ENCODE data around the gene PXDN. TPM values are rescaled to one million over a fixed set of nuclear protein-coding genes. Genes with fewer than 3 reads are reported as not detected.
"Not testable (repeated sequence)": the region's sequence is repeated elsewhere in the genome, so short reads cannot be mapped to it uniquely, and the experiment has no call there.

The PXDN gene
- total RNA-seq, 1 experiment from 2014 or later: 3.1 TPM

DNA sequence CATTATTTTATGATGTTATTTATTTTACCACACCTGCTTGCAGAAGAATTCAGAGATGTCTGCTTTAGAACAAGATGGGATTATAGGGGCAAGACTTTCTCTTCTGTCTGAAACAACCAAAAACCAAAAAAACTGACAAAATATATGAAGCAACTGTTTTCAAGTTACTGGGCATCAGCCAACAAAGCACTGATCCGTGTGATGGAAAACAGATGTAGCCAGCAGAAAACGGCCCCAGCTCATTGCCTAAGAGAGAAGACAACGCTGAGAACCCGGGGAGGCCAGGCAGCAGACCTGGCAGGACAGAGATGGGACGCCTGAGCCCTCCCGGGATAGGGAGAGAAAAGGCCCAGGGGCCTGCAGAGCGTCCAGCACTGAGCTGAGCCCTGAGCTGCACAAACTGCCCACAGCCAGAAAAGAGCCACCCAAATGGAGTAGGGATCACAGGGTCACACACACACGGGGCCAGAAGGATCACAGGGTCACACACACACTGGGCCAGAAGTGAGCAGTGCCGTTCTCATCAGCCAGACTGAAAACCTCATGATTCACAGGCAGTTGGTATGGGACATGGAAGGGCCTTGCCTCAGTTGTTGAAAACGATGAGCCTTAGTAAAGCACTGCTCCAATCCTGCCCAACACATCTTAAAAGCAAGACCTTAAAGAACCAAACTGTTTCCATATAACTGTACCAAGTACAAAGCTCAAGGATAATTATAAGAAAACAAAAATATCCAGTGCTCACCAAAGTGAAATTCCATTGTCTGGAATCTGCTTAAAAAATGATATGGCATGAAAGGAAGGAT is 12.1 kb downstream of the PXDN start:
- in situ Hi-C loops (cut with HindIII; ENCODE audit: low pct_unique_long_range_greater_than_20kb, low sequenced_read_pairs): no loop called here
- no peak for DNase-seq (ENCODE audit: low read depth, low spot score)

DNA sequence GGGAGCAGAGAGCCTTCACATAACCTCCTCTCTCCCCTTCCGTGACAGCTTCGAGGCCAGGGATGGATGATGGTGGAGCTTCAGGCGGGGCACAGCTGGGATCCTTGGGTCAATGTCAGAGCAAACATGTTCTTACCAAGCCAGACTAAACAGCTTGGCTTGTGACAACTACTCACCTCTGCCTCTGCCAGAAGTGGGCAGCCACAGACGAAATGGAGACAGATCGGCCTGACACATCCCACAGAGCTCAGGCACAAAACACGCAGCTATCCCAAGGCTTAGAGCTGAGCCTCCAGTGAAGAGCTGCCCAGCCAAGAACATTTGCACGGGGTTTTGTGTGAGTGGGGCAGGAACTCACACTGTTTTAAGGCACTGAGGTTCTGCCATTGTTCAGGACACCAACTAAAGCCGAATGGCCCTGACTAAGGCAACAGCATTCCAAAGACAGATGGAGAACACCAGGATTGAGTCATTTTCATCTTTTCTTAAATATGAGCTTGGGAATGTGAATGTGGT is 12.8 kb downstream of the PXDN start:
- in situ Hi-C loops (cut with HindIII; ENCODE audit: low pct_unique_long_range_greater_than_20kb, low sequenced_read_pairs): no loop called here
- DNase-seq (ENCODE audit: low read depth, low spot score): no peak

- in situ Hi-C loops (cut with HindIII; ENCODE audit: low pct_unique_long_range_greater_than_20kb, low sequenced_read_pairs): no loop called here
- DNase-seq (ENCODE audit: low read depth, low spot score): no peak
Observed at GRCh38 chr2:1730015-1730927, 14.0 kb downstream of the PXDN start.

DNA sequence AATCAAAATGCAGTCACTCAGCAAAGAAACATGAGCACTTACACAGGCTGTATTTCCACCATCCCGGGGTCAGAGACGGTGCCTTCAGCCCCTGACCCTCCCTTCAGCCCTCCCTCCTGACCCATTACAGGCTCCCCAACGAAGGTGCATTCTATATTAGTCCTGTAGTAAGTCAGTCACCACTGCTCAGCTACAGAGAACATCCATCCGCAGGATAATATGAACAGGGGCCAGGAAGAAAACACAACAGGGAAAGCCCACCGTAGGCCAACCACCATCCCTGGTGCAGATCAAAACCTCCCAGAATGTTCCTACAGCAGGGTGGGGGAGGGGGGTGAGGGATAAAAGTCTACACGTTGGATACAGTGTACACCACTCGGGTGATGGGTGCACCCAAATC is 15.1 kb downstream of the PXDN start:
- in situ Hi-C loops (cut with HindIII; ENCODE audit: low pct_unique_long_range_greater_than_20kb, low sequenced_read_pairs): no loop called here
- DNase-seq (ENCODE audit: low read depth, low spot score): no peak

GRCh38 chr2:1728821-1729220 is 15.5 kb downstream of the PXDN start:
- in situ Hi-C loops (cut with HindIII; ENCODE audit: low pct_unique_long_range_greater_than_20kb, low sequenced_read_pairs): no loop called here
- DNase-seq (ENCODE audit: low read depth, low spot score): no peak

DNA sequence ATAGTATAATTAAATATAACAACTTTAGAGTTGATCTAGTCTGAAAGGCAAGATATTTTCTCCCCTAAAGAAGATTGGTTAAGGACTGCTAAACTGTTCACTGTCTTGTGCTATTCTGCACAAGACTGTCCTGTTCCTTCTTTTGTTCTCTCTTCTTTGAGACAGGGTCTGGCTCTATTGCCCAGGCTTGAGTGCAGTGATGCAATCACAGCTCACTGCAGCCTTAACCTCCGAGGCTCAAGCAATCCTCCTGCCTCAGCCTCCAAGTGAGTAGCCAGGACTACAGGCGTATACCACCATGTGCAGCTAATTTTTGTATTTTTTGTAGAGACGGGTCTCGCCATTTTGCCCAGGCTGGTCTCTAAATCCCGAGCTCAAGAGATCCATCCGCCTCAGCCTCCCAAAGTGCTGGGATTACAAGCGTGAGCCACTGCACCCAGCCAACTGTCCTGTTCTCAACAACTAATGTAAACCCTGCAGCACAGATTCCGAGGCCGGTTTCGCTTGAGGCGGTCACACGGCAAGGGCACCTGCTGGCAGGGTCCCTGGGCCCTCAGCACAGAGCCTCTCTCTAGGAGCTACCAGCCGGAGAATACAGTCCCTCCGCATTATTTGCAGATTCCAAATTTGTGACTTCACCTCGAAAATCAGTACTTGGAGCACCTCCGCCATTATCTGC is 16.4 kb downstream of the PXDN start:
- no peak for DNase-seq (ENCODE audit: low read depth, low spot score)
- in situ Hi-C loops (cut with HindIII; ENCODE audit: low pct_unique_long_range_greater_than_20kb, low sequenced_read_pairs): no loop called here

DNA sequence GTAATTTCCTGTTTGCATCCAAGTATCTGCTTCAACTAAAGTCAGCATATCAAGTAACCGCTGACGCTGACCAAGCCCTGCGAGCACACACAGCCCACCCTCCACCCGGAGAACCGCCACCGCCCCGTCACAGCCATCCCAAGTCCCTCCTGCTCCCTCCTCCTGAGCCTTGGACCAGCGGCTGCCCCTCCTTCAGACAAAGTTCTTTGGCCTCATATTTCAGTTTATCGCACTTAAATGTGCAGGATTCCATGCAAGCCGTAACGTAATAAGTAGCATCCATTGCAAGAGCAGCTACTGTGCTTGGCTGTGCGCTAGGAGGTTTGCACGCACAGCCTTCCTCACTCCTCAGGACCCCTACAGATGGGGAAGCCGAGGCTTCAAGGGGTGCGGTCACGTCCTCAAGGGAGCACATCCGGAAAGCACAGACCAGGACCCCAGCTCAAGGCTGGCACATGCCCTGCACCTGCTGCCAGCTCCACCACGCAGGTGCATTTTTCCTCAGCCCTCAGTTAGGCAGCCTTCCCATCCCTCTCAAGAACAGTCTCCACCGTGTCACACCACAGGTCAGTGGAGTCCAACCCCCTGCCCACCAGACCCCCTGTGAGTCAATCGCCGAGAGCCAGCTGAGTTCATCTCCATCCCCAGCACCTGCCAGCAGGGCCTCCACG is 17.1 kb downstream of the PXDN start:
- in situ Hi-C loops (cut with HindIII; ENCODE audit: low pct_unique_long_range_greater_than_20kb, low sequenced_read_pairs): no loop called here

GRCh38 chr2:1726558-1726957 is 17.8 kb downstream of the PXDN start:
- in situ Hi-C loops (cut with HindIII; ENCODE audit: low pct_unique_long_range_greater_than_20kb, low sequenced_read_pairs): no loop called here
- DNase-seq (ENCODE audit: low read depth, low spot score): no peak

More for the DNA sequence above, 17.1 kb downstream of the PXDN start:
- no peak for DNase-seq (ENCODE audit: low read depth, low spot score)

DNA sequence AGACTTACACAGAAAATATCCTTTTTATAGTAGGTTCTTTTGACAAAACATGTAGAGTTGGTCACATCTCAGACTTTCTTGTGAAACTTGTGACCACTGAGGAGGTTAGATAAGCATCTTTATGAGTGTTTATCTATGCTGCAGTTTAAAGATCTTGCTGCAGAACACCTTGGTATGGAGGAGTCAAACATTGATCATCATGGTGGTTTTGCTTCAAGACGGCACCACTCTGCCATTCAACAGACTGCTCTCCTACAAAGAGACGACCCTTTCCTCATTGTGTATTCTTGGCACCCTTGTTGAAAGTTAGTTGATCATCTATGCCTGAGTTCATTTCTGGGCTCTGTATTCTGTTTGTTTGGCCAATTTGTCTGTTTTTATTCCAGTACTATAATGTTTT is 20.0 kb downstream of the PXDN start:
- DNase-seq (ENCODE audit: low read depth, low spot score); in situ Hi-C loops (cut with HindIII; ENCODE audit: low pct_unique_long_range_greater_than_20kb, low sequenced_read_pairs): not testable (repeated sequence)

- in situ Hi-C loops (cut with HindIII; ENCODE audit: low pct_unique_long_range_greater_than_20kb, low sequenced_read_pairs): no loop called here
- DNase-seq (ENCODE audit: low read depth, low spot score): no peak
Observed at GRCh38 chr2:1723397-1724042, 20.8 kb downstream of the PXDN start.

GRCh38 chr2:1722692-1723091 is 21.6 kb downstream of the PXDN start:
- no peak for DNase-seq (ENCODE audit: low read depth, low spot score)
- in situ Hi-C loops (cut with HindIII; ENCODE audit: low pct_unique_long_range_greater_than_20kb, low sequenced_read_pairs): no loop called here

DNA sequence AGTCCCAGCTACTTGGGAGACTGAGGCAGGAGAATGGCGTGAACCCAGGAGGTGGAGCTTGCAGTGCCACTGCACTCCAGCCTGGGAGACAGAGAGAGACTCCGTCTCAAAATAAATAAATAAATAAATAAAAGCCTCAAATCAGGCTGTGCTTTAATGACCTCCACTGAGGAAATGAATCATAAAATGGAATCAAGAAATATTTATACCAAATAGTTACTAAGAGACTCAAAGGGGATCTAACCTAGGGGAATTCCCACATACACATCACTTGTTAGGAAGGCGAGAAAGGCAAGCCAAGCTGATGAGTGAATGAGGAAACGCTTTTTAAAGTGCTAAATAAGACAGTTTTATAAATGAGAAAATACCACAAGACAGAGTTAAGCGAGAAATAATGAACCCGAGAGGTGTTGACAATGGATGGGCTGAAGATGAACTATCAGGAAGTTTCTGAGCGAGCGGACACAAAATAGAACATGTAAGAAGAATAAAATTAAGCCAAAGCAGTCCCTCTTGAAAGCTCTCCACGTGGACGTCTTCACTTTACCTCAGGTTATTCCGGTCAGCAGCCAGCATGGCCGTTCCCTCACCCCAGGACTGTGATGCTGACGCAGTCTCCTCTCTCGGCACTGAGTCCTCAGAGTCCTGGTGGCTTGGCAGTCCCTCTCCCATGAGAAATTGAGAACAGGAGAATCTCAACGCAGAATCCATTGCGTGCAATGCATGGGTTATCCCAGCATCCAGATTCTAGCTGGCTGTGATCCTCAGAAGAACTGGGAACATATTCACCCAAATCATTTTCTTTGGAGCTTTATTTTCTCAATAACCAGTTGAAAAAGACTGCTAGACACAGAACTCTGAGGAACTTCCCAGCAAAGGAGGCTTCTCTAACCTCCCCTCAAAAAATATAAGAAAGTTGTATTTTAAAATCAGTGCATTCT is 22.3 kb downstream of the PXDN start:
- in situ Hi-C loops (cut with HindIII; ENCODE audit: low pct_unique_long_range_greater_than_20kb, low sequenced_read_pairs): no loop called here
- no peak for DNase-seq (ENCODE audit: low read depth, low spot score)

DNA sequence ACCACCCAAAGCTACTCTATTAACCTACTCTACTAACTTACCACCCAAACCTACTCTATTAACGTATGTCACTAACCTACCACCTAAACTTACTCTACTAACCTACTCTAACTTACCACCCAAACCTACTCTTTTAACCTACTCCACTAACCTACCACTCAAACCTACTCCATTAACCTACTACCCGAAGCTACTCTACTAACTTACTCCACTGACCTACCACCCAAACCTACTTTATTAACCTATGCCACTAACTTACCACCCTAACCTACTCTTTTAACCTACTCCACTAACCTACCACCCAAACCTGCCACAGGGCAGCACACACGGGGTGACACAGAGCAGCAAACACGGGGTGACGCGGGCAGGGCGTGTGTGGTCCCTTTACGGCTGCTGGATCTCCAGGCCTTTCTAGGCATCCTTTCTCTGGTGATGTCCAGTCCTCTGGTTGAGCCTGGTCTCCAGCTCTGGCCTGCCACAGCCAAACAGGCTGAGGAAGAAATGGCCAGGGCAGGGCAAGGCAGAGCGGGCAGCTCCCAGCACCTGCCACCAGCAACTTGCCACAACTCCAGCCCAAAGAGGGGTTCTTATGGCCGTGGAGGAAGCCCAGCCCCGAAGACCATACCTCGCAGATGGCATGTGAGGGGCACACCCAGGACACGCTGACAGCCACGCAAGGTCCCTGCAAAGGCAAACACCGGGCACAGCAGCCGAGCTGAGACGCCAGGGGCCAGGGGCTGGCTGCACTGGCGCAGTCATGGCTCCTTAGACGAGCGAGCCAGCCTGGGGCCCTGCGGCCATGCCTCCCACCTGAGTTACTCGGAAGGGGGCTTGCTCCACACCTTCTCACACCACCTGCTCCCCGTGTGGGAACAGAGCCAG is 25.7 kb downstream of the PXDN start:
- in situ Hi-C loops (cut with HindIII; ENCODE audit: low pct_unique_long_range_greater_than_20kb, low sequenced_read_pairs): no loop called here
- DNase-seq (ENCODE audit: low read depth, low spot score): no peak

DNA sequence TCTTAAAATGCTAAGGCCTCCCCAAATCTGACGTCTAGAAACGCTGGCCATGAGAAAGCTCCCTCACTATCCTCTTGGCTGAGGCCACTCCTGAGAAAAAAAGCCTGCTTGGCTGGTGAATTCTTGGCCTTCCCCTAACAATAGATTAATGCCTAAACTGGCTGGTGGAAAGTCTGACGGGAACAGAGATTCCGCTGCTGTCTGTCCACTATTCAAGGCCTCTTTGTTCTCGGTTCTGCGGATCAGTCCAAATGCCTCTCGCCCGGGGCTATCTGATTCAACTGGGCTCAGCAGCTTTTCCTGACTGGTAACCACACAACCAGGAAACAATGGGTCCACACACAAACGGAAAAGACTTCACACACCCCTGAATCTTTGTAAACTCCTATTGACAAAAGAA is 27.2 kb downstream of the PXDN start:
- peak; percentile 96 for DNase-seq (ENCODE audit: low read depth, low spot score)
- in situ Hi-C loops (cut with HindIII; ENCODE audit: low pct_unique_long_range_greater_than_20kb, low sequenced_read_pairs): no loop called here

DNA sequence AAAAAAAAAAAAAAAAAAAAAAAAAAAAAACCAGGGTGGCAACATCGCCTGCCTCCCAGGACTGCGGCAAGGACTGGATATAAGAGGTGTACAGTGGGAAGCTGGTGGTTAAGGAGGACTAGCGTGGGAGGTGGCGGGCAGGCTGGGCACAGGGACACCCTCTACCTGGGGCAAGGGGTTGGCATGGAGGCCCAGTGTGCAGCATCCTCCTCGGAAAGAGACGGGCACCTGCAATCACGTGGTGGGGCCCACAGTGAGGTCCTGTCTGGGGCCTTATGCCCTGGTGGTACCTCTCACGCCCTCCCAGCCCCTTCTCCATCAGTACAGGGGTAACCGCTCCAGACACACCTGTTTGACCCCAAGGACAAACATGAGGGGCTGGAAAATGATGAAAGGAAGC is 27.9 kb downstream of the PXDN start:
- in situ Hi-C loops (cut with HindIII; ENCODE audit: low pct_unique_long_range_greater_than_20kb, low sequenced_read_pairs): no loop called here

More for the DNA sequence above, 27.9 kb downstream of the PXDN start:
- DNase-seq (ENCODE audit: low read depth, low spot score): no peak
